GM19193 (cell line): ENCODE results near the gene SLC35F2.

Experiments
- POLR2A ChIP-seq: IDR thresholded peaks from 4 replicates; pipeline ENCODE4 v1.6.1; 2011; ENCODE audit not compliant: insufficient read depth, insufficient read length; ENCODE audit errors: extremely low read depth

Gene SLC35F2

DNA sequence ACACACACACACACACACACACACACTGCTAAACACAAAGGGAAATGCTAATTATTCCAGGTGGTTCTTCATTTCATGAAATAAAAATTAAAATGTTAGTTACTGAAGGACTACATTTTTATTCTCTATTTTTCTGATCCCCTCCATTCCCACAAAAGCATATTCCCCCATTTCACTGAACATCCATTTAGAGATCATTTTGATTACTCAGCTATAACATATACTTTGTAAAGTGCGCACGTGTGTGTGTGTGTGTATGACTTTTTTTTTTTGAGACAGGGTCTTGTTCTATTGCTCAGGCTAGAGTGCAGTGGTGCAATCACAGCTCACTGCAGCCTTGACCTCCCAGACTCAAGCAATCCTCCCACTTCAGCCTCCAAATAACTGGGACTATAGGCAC lies 42.6 kb downstream of the SLC35F2 start:
- no peak for TF ChIP-seq POLR2A

DNA sequence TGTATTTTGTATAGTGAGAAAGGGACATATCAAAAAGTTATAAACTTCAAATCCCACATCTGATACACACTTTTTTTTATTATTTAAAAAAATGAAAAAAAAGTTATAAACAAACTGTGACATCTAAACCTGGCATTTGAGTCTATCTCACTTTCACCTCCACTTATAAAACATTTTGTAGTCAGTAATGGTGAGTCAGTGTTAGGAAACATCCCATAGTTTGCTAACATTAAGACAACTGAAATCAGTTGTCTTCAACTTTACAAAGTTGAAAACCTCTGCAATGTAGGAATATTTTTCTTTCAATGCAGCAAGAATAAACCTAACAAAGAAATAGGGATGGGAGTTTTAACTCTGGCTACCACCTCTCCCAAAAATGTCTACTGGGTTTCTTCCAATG lies 47.7 kb downstream of the SLC35F2 start:
- no peak for TF ChIP-seq POLR2A

DNA sequence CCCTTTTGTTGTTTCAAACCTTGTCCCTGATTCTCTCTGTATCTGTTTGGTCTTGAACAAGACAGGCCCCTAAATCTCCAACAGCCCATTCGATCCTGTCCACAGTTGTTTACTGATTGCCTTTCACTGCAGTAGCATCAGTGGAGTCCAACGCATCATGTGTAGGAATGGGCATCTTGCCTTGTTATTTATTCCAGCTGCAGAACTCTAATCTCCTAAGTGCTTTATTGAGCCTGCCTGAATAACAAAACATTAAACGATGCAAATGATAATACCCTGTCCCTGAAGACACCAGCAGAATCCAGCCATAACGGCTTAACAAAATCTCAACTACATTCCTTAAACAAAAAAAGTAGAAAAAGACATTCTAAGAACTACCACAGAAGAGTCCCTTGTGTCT lies 50.1 kb downstream of the SLC35F2 start:
- TF ChIP-seq POLR2A, result no peak

DNA sequence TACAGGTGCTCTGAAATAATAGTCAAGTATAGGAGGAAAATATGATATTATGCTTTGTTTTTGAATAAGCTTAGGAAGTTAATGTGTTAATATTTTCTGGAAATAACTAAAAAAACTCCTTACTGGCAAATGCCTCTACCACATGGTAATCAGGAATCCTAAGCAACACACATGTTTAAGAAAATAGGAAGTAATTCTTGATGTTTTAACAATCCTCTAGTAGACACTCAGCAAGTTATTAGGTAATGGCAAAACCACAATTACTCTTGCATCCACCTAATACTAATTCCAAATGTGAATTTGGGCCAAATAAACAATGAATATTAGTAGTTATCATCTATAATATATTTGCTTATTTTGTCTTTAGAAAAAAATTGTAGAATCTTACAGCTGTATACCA lies 53.6 kb downstream of the SLC35F2 start:
- no peak for TF ChIP-seq POLR2A

DNA sequence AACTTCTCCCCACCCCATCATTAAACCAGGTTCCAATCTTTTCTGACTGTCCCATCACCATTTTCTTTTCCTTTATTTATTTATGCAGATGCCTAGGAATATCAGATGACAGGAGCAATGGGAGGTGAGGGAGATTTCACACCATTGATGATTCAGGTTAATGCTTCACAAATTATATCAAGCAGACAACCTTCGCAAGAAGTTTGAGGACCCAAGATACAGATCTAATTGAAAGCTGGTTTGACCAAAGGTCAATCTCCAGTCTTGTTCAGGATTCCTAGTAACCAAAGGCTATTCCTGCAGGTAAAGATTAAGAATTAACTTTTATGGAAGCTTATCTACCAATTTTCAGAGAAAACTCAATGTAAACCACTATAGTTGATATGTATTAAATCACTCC lies 54.4 kb downstream of the SLC35F2 start:
- no peak for TF ChIP-seq POLR2A

DNA sequence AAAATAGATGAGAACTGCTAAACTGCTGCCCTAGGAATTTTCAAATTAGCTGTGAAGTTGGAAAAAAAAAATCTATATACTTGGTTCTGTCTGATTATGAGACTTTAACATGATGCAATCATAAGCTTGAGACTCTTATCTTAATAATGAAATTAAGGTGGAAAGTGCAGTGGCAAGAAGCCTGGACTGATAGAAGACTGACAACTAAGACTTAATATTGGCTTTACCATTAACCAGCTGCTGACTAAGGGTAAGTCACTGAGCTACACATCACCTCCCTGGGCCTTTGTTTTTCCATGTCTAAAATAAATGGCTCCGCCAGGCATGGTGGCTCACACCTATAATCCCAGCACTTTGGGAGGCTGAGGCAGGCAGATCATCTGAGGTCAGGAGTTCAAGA lies 56.9 kb downstream of the SLC35F2 start:
- TF ChIP-seq POLR2A, result no peak

DNA sequence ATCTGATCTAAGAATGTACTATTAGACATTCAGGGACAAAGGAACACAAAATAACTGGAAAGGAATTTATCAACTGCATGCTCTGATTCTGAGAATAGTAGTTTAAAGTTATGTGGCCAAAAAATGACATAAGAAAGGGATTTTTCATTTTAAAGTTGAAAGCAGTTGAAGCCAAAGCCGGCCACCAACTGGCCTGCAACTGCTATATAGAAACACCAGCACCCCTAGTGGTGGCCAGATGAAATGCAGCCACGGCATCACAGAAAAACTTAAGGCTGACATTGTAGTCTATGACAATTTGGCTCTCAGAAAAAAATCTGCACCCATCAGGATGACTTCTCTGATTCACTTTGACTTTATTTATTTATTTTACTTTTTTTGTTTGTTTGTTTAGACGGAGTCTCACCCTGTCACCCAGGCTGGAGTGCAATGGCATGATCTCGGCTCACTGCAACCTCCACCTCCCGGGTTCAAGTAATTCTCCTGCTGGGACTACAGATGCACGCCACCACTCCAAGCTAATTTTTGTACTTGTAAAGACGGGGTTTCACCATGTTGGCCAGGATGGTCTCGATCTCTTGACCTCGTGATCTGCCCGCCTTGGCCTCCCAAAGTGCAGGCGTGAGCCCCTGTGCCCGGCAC lies 59.2 kb downstream of the SLC35F2 start:
- TF ChIP-seq POLR2A, result no peak

DNA sequence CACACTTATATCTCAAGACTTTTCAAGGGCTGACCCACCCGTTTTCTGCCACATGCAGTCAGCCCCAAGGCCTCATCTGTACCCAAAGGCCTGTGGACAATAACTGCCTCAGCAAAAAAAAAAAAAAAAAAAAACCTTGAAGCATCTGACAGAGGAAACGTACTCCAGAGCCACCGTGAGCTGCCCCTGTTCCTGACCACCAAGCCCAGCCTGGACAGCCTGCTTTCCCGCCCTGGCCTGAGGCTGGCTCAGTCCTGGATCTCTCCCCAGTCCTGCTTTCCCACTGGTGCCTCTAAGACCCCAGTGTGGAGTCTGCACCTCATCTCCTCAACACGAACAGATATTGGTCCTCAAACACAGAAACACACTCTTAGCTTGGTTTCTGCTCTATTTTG lies 66.5 kb downstream of the SLC35F2 start:
- TF ChIP-seq POLR2A, result no peak

DNA sequence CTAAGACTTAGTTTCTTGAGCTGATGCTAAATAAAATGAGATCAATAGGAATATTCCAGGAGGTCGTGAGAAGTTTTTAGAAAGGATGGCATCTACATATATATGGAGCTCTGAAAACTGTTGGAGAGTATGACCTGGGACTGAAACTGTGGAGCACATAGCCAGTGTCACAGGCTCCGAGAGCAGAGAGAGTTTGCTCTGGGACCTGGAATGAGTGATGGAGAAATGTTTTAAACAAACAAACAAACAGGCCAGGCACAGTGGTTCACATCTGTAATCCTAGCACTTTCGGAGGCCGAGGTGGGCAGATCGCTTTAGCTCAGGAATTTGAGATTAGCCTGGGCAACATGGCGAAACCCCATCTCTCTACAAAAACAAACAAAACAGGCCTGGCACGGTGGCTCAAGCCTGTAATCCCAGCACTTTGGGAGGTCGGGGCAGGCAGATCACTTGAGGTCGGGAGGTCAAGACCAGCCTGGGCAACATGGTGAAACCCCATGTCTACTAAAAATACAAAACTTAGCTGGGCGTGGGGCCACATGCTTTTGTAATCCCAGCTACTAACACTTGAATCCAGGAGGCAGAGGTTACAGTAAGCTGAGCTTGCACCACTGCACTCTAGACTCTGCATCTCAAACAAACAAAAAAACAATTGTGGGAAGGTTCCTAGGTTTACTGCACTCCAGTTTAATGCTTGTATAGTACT lies 67.1 kb downstream of the SLC35F2 start:
- TF ChIP-seq POLR2A, result no peak

DNA sequence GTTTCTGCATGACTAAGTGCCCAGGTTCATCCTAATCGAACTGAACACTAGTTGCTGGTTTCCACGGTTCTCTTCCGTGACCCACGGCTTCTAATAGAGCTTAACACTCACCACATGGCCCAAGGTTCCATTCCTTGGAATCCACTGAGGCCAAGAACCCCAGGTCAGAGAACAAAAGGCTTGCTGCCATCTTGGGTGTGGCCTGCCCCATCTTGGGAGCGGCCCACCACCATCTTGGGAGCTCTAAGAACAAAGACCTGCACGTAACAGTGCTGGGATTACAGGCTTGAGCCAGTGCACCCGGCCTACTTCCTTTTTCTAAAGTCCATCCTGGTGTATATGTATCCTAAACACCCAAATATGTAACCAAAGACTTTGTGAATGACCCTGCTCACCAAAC lies 68.8 kb downstream of the SLC35F2 start:
- TF ChIP-seq POLR2A, result no peak

DNA sequence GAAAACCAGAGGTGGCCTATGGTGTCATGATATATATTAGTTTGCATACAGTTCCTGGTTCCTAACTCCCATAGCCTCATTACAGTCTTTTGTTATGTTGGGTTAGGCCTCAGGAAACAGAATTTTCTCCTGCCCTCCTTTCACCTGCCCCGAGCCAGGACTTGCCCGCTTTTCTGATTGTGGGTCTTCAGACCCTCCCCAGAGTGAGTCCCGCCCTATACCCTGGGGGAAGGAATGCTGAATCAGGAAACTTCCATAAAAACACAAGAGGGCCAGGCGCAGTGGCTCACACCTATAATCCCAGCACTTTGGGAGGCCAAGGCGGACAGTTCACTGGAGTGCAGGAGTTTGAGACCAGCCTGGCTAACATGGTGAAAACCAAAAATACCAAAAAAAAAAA lies 70.9 kb downstream of the SLC35F2 start:
- no peak for TF ChIP-seq POLR2A

DNA sequence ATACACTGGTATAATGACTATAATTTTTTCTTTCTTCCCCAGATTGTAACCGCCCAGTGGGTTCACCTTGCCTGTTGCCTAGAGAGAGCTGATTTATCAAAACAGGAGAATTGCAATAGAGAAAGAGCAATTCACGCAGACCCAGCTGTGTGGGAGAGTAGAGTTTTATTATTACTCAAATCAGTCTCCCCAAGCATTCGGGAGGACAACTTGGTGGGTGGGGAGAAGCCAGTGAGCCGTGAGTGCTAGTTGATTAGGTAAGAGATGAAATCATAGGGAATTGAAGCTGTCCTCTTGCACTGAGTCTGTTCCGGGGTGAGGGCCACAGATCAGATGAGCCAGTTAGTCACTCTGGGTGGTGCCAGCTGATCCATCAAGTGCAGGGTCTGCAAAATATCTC lies 73.2 kb downstream of the SLC35F2 start:
- TF ChIP-seq POLR2A, result no peak

DNA sequence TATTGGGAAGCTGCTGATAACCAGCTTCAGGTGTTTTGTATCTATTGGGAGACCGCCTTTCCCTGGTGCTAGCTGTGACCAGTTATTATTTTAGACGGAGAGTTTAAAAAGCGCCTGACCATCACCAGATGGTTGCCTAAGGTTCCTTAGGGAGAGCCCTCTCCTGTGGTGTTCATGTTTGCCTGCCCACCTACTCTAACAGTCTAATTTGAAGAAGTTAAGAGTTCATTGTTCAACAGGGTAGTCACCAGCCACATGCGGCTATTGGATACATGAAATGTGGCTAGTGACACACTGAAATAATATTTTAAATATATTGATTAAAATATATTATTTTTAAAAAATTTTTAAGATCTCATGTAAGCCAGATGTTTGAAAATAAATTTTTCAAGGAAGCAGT lies 75.5 kb downstream of the SLC35F2 start:
- TF ChIP-seq POLR2A, result no peak

DNA sequence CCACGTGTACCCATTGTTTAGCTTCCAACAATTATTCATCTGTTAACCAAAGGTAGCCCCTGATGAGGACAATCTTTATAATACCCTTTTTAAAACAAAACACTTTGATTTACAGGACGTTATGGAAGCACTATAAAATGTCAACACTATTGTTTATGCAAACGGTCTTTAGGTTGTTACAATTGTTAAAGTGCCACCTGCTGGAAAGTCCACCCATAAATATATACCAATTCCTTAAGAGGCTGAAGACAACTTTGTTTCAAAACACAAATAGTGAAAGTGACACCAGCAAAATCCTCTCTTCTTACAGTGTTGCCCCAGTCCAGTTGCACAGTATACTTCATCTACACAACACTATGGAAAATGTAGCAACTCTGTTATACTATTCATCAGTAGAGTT lies 77.8 kb downstream of the SLC35F2 start:
- TF ChIP-seq POLR2A, result no peak

DNA sequence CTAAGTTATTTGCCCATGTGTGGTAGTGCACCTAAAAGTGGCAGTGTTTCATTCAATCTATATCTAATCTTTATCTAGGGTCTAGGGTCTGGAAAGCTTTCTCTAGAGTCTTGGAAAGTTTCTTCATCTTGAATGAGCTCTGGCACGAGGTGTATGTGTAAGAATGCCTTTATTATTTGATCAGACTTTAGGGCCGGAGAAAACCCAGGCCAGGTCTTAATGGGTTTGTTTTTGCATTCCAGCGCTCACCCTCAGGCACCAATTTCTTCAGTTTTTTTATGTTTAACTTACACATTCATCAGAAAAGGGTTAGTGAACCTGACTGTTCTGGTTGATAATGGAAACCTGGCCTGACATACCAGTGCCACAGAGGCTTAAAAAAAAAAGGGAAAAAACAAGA lies 78.5 kb downstream of the SLC35F2 start:
- TF ChIP-seq POLR2A, result no peak

DNA sequence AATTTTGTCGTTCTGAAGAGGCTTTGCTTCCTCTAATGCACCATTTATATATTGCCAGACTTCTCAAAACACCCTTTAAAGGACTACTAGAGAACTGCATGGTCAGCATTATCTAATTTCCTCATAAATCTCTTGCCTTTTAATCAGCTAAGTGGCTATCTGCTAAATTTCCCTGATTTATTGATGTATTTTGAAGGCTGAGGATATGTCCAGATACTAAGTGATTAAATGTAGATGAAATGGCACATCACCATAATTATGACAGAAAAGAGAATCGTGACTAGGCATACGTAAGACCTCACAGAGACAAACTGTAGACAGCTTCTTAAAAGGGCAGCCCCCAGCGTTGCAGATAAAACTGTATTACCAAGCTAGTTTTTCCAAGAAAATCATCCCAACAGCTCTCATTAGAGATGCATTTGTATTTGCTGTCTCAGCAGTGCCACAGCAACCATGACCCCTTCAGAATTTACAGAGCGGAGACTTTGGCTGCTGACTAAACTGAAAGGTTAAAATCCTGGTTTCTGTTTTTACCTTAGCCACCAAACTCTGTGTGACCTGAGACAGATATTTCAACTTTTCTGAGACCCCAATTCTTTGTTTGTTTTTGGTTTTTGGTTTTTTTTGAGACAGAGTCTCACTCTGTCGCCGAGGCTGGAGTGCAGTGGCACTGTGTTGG lies 79.6 kb downstream of the SLC35F2 start:
- no peak for TF ChIP-seq POLR2A
